NAMALWA (cell line): Measurements from ENCODE around the gene STAG1.
"Not testable (repeated sequence)": the region's sequence is repeated elsewhere in the genome, so short reads cannot be mapped to it uniquely, and the experiment has no call there.

ENCODE experiments used
- DNase-seq: peaks from one replicate; pipeline ENCODE4 v3.0.0-alpha.2; 2015; ENCODE audit warnings: low spot score

Gene STAG1

DNA sequence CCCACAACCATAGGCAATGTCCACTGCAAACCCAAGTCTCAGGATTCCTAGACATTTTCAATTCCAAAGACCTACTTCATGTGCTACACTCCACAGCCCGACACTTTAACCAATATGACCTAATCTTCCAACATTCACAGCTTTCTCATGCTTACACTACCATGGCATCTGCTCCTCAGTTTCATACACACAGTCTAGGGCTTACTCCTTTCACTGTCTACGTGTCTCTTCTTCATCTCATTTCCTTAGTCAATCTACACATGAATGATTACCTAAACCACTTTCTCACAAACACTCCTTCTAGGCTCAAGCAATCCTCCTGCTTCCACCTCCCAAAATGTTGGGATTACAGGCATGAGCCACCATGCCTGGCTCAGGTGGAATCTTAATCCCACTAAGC, 106.3 kb downstream of the STAG1 start:
- no peak for DNase-seq

- DNase-seq, result no peak
Observed at GRCh38 chr3:136644212-136644611, 108.0 kb downstream of the STAG1 start.

- DNase-seq, result not testable (repeated sequence)
Observed at GRCh38 chr3:136643380-136643779, 108.8 kb downstream of the STAG1 start.

DNA sequence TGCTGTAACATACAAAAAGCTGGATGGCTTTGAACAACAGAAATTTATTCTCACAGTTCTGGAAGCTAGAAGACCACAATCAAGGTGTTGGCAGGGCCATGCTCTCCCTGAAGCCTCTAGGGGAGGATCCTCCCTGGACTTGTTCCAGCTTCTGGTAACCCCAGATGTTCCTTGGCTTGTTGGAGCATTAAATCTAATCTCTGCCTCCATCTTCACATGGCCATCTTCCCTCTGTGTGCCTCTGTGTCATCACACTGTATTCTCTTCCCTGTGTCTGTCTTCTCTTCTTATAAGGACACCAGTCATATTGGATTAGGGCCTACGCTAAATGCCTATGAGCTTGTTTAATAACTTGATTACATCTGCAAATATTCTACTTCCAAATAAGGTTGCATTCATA, 109.5 kb downstream of the STAG1 start:
- no peak for DNase-seq

- DNase-seq, result no peak
Observed at GRCh38 chr3:136639069-136639468, 113.1 kb downstream of the STAG1 start.

DNA sequence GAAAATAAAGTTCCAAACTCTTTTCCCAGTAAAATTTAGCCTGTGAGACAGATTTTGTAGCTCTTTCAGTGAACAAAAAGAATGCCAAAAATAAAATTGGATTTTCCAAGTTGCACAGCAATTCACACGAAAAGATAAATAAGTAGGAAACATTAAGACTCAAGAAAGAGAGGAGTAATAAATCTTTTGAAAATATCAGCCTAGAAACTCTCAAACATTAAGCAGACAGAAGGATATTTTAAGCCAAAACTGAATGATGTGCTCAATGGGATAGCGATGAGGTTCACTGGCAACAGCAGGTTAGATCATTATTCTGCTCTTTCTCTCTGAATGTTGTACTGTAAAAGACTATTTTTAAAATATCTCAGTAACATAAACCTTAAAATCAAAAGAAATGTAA, 115.0 kb downstream of the STAG1 start:
- DNase-seq, result no peak

DNA sequence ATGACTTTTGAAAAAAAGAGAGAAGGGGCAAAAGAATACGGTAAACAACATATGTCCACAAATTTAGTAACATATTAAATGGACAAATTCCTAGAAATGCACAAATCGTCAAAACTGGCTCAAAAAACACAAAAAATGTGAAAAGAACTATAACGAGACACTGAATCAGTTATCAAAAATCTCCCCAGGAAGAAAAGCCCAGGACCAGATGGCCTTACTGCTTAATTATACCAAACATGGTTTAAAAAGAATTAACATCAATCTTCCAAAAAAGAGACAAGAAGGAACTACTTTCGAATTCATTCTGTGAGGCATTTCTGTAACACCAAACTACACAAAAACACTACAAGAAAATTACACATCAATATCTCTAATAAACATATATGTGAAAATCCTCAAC, 117.4 kb downstream of the STAG1 start:
- no peak for DNase-seq

- no peak for DNase-seq
Observed at GRCh38 chr3:136632625-136633081, 119.5 kb downstream of the STAG1 start.

DNA sequence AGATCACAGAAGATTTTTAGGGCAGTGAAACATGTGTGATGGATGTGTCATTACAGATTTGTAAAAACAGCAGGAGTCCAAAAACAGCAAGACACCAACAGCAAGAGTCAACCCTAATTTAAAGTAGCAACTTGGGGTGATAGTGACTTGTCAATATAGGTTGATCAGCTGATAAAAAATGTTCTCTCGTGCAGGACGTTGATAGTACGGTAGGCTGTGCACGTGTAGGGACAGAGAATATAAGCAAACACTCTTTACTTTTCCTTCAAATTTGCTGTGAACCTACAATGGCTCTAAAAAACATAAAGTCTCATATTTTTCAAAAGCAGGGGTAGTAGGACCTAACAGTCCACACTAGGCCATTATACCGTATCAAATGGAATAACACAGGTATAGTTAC, 120.8 kb downstream of the STAG1 start:
- DNase-seq, result no peak

DNA sequence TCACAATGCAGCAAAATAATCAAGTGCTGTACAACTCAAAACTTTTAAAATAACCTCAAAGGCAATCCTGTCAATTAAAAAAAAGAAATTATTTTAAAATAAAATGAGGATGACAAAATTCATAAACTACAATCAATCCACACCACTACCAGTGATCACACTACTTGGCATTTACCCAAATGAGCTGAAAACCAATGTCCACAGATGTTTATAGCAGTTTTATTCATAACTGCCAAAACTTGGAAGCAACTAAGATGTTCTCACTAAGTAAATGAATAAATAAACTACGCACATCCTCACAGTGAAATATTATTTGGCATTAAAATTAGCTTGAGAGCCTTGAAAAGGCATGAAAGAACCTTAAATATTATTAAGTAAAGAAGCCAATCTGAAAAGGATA, 121.3 kb downstream of the STAG1 start:
- no peak for DNase-seq

DNA sequence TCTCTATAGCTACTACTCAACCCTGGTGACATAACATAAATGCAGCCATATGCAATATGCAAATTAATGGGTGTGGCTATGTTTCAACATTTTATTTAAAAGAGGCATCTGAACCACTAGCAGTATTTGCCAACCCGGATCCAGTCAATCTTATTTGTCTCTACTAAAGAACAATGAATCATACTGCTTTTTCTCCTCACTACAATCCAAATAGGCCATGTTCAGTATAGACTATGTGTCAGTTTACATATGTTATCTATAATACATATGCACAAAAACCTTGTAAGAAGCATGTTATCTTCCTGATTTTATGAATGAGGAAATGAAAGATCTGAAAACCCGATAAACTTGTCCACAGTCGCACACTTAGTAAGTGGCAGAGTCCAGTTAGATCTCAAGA, 125.7 kb downstream of the STAG1 start:
- DNase-seq, result no peak

GRCh38 chr3:136624894-136625815, 127.0 kb downstream of the STAG1 start:
- DNase-seq, result no peak

DNA sequence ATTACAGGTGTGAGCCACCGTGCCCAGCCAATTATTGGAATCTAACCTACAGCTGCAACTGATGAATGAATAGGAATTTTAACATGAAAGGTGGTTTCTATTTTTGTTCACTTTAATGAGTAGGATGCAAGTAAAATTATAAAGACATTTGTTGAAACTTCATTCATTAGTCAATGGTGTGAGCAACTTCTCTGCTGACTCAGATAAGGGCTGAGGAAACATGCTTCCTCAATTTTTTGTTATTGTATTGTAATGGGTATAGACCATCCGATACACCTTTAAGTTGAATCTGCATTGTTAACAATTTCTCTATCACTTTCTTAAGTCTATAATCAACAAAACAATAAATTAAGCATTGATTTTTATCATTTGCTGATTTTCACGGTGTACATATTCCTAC, 127.8 kb downstream of the STAG1 start:
- DNase-seq, result no peak

DNA sequence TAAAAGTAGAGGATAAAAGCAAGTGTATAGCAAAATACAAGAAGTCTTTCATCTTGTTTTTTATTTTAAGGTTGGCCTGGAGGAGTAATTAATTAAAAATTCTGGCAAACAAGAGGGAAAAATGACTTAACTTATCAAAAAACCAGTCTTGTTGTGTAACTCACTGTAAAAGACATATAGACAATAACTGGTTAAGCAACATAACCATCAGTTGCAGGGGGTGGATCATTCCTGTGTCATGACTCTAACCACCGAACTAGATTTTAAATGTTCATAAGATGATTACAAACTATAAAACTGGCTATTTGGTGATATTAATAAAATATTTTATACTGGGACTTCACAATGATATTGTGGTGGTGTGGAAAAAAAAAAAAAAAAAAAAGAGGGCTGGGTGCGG, 130.6 kb downstream of the STAG1 start:
- DNase-seq, result no peak

- DNase-seq, result no peak
Observed at GRCh38 chr3:136620436-136620835, 131.7 kb downstream of the STAG1 start.

DNA sequence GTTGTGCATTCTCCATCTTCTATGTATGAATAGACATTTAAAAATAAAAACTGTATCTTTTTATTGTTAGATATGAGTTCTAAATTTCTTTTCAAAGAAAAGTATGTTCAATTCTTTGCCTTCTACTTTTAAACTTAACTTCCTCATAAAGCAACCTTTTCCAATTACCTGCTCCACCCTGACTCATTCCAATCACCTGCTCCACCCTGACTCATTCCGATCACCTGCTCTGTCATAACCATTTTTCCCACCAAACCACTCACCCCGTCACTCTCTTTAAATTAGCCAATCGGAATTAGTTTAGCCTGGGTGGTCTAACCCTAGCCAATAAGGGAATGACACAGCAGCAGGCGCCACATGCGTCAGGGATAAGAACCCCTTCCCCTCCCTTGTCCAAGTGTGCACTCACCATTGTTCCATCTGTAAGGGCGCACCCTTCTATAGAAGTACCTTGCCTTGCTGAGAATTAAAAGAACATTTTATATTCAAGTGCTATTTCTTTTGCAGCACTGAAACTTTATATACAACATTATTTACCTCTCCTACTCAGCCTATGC, 134.1 kb downstream of the STAG1 start:
- not testable (repeated sequence) for DNase-seq

GRCh38 chr3:136617198-136617597, 135.0 kb downstream of the STAG1 start:
- no peak for DNase-seq

DNA sequence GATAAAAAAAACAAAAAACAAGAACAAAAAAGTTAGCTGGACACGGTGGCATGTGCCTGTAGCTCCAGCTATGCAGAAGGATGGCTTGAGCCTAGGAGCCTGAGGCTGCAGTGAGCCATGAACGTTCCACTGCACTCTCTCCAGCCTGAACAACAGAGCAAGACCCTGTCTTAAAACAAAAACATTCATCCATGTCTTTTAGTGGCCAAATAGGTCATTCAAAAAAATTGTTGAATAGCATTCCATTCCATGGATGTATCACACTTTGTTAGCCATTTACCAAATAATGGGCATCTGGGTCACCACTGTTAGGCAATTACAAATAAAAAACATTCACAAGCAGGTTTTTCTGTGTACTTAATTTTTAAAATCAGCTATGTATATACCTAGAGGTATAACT, 139.7 kb downstream of the STAG1 start:
- no peak for DNase-seq

- DNase-seq, result no peak
Observed at GRCh38 chr3:136606990-136607389, 145.2 kb downstream of the STAG1 start.

- not testable (repeated sequence) for DNase-seq
Observed at GRCh38 chr3:136606216-136606615, 146.0 kb downstream of the STAG1 start.

DNA sequence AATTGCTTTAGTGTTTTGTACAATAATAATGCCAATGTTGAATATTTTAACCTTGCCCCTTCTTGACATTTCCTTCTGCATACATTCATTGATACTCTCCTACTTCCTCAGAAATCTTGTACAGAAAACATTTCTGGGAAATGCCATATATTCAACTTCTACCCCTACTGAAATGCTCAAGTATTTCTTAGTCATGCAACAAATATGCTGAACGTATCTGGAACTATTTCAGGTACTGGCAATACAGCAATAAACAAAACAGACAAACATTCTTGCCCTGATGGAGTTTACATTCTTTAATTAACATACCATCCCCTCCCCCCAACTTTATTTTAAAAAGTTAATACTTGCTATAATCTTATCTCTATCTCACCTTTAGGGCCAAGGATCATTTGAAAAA, 147.2 kb downstream of the STAG1 start:
- no peak for DNase-seq

- no peak for DNase-seq
Observed at GRCh38 chr3:136602818-136603217, 149.4 kb downstream of the STAG1 start.

DNA sequence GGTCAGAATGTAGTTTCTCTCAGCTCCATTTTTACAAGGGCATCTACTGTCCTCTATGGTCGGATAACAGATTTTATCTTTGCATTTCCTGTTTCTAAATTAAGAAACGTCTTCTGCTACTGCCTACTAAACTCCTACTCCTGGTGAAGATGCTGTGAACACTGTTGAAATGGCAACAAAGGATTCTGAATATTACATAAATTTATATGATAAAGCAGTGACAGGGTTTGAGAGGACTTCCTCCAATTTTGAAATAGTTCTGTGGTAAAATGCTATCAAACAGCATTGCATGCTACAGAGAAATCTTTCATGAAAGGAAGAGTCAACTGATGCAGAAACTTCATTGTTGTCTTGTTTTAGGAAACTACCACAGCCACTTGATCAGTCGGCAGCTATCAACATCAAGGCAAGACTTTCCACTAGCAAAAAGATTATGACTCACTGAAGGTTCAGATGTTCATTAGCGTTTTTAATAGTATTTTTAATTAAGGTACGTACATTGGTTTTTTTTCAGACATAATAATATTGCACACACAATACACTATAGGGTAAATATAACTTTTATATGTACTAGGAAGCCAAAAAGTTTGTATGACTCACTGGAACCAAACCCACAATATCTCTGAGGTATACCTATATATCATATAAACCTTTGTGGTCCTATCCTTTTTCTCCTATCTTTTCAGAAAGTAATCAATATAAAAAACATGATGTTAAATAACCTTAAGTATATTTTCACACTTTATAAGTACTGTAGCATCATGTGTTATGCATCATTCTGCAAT, 156.1 kb downstream of the STAG1 start:
- peak; percentile 10 for DNase-seq
